Adrenal gland (tissue), 5 donors: ENCODE measurements around the gene IFNW1.

Source experiments
- CTCF ChIP-seq, 6 experiments: fragments of 450-650 bp in 4 of 6; fragments of 200-600 bp in 2 of 6; sonication (generic) in 1 of 6; IDR thresholded peaks; 1 replicate in 5 of 6; 2 replicates in 1 of 6; pipeline versions ENCODE4 v1.5.1 to v1.8.0; 2016 to 2021; ENCODE audit warnings: antibody characterized with exemption in 6 of 6, mild to moderate bottlenecking in 2 of 6, moderate library complexity in 1 of 6
- POLR2A ChIP-seq, 2 donors: fragments of 450-650 bp; IDR thresholded peaks; one replicate each; pipeline ENCODE4 v1.6.1; 2017; ENCODE audit warnings: antibody characterized with exemption in 2 of 2, mild to moderate bottlenecking in 2 of 2, moderate library complexity in 1 of 2
- donor health status: DM: no; HTN: no; CAD: no.

- TF ChIP-seq POLR2A (IDR thresholded peaks at IDR 0.05) (no peak), CTCF (IDR thresholded peaks at IDR 0.05) (no peak)
These were observed 3.0 kb upstream of the IFNW1 start for GRCh38 chr9:21144603-21145002.
